NCI-H226 (cell line): Measurements from ENCODE around the gene MYL6.
"Not testable (repeated sequence)": the region's sequence is repeated elsewhere in the genome, so short reads cannot be mapped to it uniquely, and the experiment has no call there.

ENCODE experiments used
- DNase-seq: peaks from one replicate; pipeline ENCODE4 v3.0.0-alpha.2; 2015

Gene MYL6

DNA sequence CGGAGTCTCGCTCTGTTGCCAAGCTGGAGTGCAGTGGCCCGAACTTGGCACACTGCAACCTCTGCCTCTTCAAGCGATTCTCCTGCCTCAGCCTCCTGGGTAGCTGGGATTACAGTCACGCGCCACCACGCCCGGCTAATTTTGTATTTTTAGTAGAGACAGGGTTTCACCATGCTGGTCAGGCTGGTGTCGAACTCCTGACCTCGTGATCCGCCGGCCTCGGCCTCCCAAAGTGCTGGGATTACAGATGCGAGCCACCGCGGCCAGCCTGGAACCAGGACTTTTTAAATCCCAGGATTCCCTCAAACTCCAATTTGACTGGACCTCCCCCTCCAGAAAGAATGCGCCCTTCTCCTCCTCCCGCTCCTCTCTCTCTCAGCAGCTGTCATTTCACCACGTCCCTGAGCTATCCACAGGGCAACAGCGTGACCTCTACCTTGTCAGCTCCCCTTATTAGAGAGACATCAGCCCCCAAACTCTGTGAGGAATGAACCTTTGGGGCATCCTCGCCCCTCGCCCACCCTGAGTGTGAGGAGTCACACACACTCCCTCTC lies 28.1 kb upstream of the MYL6 start:
- no peak for DNase-seq

DNA sequence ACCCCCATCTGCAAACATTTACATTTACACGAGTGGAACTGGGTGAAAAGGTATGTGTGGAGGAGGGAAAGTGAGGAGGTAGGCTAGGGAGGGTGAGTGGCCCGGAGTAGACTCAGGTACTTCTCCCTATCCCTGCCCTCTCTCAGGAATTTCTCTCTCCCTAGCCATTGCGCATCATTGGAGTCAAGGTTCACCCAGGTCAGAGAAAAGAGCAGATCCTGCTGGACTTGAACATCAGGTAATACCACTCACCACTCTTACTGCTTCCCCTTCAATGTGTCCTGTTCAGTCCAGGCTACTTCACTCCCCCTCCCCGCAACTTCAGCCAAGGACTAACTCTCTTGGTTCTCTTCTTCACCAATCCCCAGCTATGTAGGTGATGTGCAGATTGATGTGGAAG lies 27.3 kb upstream of the MYL6 start:
- no peak for DNase-seq

DNA sequence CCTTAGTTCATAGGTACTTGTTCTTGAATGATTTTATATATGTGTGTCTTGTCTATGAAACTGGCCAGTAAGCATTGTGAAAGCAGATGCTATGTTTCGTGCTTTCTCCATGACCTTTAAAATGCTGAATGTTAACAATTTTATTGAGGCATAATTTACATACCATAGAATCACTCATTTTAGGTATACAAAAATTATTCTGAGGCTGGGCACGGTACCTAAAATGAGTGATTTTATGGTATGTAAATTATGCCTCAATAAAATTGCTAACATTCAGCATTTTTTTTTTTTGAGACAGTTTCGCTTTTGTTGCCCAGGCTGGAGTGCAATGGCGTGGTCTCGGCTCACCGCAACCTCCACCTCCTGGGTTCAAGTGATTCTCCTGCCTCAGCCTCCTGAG lies 23.3 kb upstream of the MYL6 start:
- no peak for DNase-seq

DNA sequence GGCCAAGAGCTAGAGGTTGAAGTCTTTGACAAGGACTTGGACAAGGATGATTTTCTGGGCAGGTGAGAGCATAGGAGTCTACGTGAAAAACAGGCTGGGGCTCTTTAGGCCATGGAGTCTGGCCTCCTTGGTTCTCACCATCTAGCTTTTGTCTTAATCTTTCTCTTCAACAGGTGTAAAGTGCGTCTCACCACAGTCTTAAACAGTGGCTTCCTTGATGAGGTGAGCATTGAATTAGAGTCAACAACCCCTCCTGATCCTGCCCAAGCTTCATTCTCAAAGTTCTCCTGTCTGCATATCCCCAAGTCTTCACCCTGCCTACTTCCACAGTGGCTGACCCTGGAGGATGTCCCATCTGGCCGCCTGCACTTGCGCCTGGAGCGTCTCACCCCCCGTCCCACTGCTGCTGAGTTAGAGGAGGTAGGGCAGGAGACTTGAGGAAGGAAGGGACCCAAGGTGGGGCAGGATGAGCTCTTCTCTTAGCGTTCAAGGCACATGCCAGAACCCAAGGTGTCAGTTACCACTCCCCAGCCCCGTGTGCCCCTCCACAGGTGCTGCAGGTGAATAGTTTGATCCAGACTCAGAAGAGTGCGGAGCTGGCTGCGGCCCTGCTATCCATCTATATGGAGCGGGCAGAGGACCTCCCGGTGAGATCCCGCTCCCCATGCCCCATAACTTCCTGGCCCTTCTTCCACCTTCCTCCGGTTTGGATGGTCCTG lies 20.1 kb upstream of the MYL6 start:
- DNase-seq, result no peak

DNA sequence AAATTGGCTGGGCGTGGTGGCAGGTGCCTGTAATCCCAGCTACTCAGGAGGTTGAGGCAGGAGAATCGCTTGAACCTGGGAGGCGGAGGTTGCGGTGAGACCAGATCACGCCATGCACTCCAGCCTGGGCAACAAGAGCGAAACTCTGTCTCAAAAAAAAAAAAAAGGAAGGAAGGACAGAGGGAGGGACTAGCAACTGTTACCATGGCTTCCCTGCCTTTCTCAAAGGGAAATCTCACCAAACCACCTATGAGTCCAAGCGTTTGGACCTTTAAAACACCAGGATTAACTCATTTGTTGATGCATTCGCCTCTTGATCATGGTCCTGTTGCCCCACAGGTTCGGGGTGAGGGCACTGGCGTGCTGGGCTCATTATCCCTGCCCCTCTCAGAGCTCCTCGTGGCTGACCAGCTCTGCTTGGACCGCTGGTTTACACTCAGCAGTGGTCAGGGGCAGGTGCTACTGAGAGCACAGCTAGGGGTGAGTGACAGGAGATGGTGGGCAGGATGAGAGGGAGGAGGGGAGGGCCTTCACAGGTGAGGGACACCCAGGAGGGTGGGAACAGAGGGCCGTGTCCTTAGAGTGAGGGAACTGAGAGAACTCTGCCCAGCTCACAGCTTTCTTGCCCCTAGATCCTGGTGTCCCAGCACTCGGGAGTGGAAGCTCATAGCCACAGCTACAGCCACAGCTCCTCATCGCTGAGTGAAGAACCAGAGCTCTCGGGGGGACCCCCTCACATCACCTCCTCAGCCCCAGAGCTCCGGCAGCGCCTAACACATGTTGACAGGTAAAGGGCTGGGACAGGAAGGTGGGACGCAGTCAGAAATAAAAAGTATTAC lies 16.0 kb upstream of the MYL6 start:
- DNase-seq, result no peak

DNA sequence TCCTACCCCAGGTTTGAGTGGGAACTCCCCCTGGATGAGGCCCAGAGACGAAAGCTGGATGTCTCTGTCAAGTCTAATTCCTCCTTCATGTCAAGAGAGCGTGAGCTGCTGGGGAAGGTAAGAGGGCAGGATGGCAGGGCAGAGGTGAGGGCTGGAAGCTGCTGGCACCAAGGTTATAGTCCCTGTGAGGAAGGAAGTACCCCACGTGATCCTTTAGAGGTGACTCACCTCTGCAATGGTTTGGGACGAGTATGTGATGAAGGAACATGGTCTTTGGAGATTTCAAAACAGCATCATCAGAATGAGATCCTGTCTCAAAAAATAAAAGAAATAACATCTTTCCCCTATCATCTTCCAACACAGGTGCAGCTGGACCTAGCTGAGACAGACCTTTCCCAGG lies 14.9 kb upstream of the MYL6 start:
- no peak for DNase-seq

DNA sequence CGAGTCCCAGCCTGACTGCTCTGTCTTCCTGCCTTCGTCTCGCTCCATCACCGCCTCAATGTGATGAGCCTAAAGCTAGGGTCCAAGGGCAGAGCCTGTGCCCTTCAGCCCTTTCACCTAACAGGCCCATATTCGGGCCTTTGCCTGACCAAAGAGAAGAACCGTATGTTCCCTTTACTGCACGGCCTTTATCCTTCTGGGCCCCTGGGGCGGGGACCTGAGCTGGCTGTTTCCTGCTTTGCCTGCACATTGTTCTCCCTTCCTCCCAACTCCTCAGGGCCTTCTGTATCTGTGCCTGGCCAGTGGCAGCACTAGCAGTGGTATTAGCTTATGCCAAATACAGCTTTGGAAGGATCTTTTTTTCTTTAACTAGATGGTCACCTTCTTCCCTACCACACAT lies 14.3 kb upstream of the MYL6 start:
- DNase-seq, result no peak

DNA sequence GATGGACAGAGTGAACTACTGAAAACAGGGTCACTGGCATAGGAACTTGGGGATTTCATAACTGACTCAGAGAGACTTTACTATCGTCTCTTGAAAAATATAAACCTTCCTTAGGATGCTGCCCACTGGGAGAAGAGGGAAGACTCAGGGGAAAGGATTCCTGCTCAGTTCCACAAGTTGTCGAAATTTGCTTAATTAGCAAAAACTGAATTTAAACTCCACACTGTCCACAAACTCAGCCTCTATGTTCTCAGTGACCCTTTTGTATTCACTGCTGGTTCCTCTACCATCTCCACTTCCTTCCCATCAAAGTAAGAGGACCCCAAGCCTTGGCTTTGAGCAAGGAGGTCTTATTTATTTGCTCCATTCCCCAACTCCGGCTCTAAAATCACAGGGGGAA lies 12.9 kb upstream of the MYL6 start:
- no peak for DNase-seq

DNA sequence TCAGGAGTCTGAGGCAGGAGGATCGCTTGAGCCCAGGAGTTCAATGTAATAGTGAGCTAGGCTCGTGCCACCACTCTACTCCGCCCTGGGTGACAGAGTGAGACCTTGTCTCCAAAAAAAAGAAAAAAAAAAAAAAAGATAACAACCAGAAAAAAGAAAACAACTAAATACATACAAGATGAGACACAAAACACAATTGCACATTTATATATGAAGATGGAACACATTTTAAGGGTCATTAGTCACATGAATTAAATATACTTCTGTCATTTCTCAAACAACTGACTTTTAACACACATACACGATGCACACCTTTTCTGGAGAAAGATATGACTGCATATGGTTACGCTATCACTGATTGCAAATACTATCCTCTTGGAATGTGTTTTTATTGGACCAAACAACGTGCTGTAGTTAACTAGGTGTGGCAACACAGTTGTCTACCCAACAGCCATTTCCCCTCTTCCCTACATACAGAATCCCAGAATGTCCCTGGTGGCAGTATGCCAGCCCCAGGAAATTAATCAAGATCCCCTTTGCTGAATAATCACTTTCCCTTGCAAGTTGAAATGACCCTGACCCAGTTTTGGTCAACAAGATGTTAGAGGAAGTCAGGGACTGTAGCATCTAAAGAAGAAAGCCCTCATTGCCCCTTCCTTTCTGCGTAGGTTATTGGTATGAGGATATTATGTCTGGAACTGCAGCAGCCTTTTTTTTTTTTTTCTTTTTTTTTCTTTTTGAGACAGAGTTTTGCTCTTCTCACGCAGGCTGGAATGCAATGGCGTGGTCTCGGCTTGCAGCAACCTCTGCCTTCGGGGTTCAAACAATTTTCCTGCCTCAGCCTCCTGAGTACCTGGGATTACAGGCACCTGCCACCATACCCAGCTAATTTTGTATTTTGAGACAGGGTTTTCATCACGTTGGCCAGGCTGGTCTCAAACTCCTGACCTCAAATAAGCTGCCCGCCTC lies 11.4 kb upstream of the MYL6 start:
- DNase-seq, result no peak

DNA sequence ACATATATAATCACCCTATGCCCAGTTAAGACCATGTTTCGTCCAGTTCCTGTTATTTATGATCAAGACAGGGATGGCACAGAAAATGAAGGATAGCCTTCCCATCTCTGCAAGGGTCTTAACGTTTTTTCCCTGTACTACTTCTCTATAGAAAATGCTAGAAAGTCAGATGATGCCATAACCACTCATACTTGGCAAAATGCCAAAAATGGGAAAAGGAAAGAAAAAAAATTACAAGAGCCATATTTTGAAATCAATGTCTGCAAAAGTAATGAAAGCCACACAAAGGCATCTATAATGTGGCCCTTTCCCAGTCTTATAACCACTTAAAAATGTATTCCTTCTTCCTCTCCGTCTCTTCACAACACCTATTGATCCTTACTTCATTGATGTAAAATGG lies 7.6 kb upstream of the MYL6 start:
- no peak for DNase-seq

DNA sequence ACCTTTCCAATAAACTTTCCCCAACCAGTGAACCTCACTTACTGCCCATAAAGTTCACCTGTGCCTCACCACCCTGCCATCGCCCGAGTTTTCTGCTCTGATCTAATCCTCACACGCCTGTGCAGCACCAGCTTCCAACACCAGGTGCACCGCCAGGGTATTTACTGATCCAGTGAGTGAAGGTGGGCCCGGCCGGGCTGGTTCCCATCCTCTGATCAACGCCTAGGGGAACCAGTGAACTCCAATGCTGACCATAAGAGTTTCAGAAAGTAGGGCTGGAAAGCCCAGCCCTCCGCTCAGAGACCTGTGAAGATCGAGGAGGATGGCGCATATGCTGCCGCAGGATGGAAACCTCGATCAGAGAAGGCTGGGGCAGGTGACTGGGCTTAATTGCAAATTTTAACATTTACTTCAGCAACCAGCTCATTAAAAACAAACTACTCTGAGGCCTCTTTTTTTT lies 6.5 kb upstream of the MYL6 start:
- DNase-seq, result peak; percentile 55

DNA sequence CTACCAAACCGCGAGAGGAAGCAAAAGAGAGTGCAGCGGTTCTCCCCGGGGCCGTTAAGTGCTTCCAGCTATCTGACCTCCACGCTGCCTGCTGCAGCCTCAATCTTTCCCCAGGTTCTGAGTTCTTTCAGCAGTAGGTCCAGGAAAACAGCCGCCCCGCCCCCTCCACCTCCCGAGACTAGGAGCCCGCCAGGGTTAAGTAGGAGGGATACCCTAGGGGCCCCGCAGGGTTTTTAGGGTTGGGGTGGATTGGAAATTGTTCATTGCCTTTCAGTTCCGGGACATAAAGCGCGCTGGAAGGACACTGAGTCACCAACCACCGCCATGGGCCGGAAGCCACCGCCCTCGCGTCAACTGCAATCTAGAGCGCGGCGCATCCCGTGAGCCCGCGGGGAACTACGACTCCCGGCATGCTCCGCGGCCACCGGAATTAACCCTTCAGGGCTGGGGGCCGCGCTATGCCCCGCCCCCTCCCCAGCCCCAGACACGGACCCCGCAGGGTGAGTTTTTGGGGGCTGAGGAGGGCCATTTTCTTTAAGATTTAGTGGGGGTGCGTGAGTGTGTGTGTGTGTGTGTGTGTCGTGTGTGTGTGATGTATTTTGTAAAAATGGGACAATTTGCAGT lies 5.9 kb upstream of the MYL6 start, which contains the start of gene MYL6B:
Gene MYL6B (plus strand): TSS at position 456 of the 624 bp plus-strand sequence. CDS start 1,332 bp downstream, outside the sequence.
- peak; percentile 93 for DNase-seq

DNA sequence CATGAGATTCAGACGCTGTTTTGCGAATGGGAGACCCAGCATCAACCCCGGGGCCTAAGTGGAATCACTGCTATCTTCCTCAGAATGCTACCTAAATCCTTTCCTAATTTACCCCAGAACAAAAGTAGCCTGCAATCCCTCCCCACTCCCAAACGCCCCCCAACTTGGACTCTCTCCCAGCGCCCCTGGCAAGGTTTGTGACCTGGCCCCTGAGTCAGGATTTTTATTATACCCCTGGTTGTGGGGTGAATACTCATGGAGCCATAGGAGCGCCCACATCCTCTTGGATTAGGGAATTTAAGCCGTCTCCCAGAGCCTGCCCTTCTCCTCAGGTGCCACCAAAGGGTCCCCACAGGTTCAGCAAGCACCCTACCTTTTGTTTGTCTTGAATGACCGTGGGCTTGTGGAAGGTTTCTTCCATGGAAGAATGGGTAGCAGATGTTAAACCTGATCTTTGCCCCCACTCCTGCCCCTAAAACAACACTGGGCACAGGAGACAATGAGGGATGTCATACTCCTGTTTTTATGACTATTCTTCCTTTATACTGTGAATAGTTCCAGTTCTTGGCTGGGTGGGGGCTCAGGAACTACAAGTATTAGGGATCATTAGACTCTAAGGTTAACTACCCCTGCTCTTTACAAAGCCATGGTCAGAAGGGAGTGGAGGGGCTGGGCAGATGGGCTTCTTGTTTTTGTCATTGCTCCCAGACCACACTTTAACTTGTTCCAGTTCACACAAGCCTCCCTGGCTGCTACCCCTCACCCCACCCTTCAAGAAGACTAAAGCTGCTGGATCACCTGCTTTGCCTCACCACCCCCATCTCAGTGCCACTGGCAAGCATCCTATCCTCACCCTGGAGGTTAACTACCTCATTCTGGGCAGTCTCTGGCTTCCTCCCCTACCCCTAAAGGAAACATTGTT lies 5.1 kb upstream of the MYL6 start:
- no peak for DNase-seq

DNA sequence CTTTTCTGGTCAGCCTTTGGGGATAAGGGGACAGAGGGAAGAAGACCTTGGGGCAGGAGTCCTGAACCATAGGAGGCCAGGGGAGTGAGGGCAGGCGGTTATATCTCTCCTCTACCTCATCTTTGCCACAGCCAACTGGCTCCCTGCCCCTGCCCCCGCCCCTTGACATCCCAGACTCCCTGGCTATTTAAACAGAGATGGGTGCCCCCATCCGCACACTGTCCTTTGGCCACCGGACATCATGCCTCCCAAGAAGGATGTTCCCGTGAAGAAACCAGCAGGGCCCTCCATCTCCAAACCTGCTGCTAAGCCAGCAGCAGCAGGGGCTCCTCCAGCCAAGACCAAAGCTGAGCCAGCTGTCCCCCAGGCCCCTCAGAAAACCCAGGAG lies 4.5 kb upstream of the MYL6 start:
- DNase-seq, result no peak

DNA sequence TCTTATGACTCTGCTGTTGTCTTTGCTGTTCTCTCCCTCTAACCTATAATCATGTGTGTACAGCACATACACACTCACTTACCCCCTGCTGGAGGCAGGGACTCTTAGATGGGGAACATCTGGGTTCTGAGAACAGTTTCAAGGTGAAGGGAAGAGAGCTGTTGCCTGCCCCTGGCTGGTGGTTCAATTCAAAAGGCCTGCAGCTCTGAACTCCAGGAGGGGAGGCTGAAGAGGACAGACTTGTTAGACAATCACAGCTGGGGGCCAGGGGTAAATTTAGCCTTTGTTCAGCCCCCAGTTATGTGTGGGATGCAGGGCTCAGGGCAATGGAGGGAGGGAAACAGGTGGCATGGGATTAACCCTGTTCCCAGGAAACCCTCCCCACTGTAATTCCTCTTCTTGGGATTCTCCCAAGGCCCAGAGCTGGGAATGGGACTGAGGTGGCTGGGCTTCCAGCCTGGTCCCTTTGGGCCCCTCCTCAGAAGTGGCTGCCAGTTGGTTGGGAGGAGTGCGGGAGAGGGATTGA lies 3.9 kb upstream of the MYL6 start:
- no peak for DNase-seq

DNA sequence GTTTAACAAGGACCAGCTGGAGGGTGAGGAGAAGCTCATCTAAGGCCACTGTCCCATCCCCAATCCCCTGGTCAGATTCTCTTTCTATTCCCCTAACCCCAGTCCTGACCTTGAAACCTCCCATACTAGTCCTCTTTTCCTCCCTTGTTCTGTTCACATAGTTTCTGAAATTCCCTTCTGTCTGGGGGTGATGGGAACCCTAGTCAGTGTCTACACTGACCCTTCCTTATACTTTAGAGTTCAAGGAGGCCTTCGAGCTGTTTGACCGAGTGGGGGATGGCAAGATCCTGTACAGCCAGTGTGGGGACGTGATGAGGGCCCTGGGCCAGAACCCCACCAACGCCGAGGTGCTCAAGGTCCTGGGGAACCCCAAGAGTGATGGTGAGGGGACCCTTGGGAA lies 3.3 kb upstream of the MYL6 start:
- DNase-seq, result no peak

DNA sequence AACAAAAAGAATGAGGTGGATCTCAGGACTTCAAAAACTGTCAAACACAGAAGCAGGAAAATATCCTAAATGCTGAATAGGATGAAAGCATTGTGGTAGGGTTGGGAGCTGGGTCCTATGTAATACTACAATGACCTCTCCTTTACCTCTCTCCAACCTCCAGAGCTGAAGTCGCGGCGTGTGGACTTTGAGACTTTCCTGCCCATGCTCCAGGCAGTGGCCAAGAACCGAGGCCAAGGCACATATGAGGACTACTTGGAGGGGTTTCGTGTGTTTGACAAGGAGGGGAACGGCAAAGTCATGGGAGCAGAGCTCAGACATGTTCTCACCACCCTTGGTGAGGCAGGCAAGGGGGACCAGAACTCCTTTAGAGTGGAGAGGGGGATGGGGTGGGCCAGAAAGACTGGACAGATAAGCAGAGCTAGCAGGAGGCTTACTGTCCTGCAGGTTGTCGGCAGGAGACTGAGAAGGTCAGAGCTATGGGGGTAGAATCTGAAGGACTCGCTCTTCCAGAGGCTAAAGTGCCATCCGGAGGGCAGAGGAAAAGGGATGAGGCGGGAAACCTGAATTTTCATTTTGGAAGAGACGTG lies 2.8 kb upstream of the MYL6 start:
- no peak for DNase-seq

DNA sequence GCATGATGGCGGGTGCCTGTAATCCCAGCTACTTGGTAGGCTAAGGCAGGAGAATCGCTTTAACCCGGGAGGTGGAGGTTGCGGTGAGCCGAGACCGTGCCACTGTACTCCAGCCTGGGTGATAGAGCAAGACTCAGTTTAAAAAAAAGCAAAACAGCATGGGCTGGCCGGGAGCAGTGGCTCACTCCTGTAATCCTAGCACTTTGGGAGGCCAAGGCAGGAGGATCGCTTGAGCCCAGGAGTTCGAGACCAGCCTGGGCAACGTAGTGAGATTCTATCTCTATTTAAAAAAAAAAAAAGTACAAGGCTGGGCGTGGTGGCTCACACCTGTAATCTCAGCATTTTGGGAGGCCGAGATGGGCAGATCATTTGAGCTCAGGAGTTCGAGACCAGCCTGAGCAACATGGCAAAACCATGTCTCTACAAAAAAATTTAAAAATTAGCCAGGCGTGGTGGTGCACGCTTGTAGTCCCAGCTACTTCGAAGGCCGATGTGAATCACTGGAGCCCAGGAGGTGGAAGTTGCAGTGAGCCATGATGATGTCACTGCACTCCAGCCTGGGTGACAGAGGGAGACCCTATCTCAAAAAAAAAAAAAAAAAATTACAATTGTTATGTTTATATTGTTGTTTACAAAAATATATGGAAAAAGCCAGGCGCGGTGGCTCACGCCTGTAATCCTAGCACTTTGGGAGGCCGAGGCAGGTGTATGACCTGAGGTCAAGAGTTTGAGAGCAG lies 1.5 kb upstream of the MYL6 start:
- DNase-seq, result not testable (repeated sequence)

DNA sequence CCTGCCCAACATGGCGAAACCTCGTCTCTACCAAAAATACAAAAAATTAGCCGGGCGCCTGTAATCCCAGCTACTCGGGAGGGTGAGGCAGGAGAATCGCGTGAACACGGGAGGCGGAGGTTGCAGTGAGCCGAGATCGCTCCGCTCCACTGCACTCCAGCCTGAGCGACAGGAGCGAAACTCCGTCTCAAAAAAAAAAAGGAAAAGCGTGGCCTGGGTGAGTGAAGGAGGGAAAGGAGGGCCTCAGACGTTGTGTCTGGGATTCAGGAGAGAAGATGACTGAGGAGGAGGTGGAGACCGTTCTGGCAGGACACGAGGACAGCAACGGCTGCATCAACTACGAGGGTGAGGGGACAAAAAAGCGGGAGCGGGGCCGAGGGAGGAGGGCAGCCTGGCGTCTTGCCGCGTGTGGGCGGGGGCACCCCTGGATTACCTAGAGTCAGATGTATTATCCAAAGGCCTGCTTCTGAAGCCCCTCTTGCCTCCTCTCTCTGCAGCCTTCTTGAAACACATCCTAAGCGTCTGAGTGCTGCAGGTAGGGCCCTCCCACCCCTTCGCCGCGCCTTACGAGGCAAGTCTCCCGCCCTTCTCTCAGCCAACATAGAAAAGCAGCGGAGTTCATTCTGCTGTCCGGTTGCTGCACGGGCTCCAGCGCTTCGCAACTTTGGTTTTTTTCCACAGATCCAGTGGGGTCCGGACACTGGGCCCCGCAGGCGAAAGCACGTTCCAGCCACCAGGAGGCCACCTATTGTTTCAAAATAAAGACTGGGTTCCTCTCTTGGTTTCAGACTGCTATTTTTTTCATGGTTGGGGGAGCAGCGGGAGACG lies 744 bp upstream of the MYL6 start:
- peak; percentile 84 for DNase-seq
